ENCODE measurements around the gene UNC45A.
"Not testable (repeated sequence)": the region's sequence is repeated elsewhere in the genome, so short reads cannot be mapped to it uniquely, and the experiment has no call there.

The UNC45A gene

DNA sequence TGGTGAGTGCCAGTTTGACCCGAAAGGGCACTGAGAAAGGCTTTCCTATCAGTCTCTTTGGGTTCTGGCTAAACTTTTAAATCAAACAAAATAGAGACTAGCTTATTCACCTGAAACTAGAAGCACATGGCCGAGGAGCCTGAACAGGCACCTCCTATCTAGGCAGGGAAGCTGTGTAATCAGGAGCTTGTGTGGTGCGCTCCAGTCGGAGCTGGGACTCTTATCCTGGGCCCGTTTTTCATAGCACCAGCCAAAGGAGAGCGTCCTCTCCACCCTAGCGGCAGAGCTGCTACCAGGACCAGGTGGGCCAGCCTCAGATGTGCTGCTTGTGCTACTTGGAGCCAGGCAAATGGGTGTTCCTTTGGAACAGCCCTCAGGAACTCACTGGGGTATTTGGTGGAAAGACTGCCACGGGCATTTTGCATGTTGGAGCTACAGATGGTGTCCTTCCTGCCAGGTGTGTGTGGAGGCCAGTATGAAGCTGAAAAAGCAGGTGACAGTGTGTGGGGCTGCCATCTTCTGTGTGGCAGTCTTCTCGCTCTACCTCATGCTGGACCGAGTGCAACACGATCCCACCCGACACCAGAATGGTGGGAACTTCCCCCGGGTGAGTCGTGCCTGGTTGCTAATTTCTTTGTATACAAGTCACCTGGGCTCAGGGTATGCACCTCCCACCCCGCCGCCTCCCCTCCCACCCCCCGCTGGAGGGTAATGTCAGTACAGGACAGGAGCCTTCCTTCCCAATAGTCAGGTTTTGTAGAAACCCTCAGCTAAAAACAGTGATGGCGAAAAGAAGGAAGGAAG, 31.1 kb upstream of the UNC45A start:
- DNase-seq: no peak

DNA sequence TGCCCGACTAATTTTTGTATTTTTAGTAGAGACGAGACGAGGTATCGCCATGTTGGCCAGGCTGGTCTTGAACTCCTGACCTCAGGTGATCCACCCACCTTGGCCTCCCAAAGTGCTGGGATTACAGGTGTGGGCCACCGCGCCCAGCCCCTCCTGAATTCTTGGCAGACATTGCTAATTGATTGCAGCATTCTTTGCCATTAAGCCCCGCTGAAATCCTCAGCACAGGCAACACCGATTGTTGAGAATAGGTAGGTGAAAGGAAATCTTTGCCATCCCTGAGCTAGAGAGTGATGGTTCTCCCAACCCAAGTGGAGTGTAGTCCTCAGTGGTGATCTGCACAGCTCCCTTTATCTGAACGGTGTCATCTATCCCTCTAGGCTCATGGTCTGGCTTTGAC, 30.3 kb upstream of the UNC45A start:
- no peak for DNase-seq

DNA sequence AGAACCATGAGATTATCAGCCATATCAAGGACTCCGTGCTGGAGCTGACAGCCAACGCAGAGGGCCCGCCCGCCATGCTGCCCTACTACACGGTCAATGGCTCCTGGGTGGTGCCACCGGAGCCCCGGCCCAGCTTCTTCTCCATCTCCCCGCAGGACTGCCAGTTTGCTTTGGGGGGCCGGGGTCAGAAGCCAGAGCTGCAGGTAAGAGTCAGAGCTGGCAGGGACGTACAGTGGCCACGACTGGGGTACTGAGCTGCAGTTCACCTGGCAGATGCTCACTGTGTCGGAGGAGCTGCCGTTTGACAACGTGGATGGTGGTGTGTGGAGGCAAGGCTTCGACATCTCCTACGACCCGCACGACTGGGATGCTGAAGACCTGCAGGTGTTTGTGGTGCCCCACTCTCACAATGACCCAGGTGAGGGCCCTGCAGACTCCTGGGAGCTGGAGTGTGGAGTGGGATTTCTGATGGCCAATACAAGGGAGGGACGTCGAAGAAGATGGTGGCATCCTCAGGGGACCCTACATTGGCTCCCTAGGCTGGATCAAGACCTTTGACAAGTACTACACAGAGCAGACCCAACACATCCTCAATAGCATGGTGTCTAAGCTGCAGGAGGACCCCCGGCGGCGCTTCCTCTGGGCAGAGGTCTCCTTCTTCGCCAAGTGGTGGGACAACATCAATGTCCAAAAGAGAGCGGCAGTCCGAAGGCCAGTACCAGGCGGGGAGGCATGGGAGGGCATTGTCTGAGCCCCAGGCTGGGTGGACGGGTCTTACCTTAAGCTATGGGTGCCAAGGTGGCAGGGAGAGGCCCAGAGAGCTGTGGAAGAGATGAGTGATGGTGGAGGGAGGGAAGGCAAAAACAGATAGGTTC, 29.5 kb upstream of the UNC45A start:
- no peak for DNase-seq

DNA sequence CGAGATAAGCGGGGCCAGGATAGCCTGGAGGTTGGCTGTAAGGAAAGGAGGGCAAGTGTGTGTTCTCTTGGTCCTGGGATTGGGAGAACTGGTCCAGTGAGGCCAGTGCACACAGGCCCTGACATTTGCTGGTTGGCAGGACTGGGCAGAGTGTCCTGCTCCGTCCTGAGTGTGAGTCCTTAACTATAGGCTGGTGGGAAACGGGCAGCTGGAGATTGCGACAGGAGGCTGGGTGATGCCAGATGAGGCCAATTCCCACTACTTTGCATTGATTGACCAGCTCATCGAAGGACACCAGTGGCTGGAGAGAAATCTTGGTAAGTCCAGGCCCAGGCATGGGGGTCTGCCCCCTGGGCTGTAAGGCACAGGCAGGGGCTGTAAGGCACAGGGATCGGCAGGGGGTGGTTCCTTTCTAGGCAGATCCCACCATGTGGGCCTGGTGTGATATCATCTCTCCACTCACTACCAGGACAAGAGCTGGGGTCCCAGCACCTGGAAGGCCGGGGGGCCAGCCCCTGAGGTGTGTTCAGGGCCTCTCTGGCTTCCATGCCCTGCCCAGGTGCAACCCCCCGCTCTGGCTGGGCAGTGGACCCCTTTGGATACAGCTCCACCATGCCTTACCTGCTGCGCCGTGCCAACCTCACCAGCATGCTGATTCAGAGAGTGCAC, 28.8 kb upstream of the UNC45A start:
- DNase-seq: no peak

DNA sequence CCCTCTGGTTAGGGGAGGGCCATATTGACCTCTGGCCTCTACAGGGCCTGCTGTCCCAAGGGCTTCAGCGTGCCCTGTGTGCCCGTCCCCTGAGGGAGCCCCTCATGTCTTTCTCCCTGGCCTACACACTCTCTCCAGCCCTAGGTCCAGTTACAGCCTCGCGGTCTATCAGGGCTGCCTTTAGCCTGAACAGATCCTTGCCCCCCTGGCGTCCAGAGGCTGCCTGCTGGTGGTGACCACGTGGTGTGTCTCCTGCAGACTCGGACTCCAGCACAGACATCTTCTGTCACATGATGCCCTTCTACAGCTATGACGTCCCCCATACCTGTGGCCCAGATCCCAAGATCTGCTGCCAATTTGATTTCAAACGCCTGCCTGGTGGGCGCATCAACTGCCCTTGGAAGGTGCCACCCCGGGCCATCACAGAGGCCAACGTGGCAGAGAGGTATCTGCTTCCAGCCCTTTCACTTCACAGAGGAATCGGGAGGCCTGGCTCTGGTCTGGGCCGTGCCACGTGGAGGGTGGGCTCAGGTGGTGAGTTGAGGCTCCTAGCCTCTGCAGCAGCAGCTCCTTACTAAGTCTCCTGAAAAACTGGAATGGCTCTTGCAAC, 27.9 kb upstream of the UNC45A start:
- no peak for DNase-seq

DNA sequence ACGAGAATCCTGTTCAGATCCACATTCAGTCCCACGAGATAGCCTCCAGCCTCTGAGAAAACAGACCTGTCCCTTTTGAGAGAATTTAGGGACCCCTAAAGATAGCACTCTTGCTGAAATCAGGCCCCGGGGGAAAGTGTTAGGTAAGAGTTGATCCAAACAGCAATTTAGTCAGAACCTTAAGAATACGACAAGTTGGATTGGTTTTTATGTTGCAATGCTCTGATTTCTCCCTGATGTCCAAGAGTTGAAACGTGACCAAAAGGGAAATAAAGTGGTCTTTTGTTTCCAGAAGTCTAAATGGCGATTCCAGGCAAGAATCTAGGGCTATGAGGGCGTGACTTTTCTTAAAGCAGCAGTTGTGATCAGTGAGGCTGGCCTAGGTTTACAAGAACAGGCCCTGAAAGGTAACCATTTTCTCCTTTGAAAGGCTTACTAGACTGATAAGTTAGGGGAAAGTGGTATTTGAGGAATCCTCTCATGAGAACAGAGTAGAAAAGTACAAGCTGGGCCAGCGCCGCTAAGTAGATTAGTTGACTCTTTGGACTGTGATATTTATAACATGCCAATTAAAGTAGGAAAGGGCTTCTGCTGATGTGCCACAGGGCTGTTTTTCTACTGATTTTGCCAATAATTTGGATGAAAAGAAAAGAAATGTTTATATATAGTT, 27.1 kb upstream of the UNC45A start:
- no peak for DNase-seq

DNA sequence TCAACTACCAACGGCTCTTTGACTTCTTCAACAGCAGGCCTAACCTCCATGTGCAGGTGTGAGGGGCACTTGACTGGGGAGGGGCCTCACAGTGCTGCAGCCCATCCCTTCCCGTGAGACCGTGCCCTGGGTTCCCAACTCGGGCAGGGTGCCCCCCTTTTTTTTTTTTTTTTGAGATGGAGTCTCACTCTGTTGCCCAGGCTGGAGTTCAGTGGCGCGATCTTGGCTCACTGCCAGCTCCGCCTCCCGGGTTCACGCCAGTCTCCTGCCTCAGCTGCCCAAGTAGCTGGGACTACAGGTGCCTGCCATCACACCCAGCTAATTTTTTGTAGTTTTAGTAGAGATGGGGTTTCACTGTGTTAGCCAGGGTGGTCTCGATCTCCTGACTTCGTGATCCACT, 25.6 kb upstream of the UNC45A start:
- not testable (repeated sequence) for DNase-seq

DNA sequence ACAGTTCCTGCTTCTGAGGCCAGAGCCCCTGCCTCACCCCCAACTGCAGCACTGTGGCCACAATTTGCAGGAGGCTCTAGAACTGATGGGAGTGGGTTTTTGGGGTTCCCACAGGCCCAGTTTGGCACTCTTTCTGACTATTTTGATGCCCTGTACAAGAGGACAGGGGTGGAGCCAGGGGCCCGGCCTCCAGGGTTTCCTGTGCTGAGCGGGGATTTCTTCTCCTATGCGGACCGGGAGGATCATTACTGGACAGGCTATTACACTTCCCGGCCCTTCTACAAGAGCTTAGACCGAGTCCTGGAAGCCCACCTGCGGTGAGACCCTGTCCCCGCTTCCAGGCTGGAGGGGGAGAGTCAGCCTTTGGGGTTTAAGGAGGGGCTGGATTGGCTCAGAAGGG, 25.1 kb upstream of the UNC45A start:
- DNase-seq: no peak

DNA sequence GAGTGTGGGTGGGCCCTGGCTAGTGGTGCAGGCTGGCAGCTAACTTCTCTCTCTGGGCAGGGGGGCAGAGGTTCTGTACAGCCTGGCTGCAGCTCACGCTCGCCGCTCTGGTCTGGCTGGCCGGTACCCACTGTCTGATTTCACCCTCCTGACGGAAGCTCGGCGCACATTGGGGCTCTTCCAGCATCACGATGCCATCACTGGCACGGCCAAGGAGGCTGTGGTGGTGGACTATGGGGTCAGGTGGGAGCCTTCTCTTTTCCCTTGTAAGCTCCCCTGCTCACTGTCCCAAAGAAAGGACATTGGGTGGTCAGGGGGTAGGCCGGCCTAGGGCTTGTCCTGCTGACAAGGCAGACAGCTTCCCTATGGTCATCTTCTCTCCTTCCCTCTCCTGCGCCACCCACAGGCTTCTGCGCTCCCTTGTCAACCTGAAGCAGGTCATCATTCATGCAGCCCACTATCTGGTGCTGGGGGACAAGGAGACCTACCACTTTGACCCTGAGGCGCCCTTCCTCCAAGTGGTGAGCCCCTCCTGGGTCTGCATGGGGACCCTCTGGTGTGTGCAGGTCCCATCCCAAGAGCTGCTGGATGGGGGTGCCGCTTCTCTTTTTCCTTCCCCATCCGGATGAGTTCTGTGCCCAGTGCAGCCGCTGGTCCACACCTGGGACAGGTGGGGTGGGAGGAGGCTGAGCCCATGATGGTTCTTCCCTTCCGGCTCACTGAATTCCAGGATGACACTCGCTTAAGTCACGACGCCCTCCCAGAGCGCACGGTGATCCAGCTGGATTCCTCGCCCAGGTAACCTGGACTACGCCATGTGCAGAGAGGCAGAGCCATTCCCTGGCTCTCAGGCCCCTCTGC, 24.4 kb upstream of the UNC45A start:
- DNase-seq: no peak

DNA sequence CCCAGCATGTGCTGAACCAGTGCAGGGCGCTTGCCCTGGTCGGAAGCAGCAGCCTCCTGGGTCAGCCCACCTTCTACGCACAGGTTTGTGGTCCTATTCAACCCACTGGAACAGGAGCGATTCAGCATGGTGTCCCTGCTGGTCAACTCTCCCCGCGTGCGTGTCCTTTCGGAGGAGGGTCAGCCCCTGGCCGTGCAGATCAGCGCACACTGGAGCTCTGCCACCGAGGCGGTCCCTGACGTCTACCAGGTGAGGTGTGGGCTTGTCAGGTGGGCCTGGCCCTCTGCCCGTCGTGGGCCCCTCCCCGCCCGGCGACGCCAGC, 23.8 kb upstream of the UNC45A start:
- no peak for DNase-seq

DNA sequence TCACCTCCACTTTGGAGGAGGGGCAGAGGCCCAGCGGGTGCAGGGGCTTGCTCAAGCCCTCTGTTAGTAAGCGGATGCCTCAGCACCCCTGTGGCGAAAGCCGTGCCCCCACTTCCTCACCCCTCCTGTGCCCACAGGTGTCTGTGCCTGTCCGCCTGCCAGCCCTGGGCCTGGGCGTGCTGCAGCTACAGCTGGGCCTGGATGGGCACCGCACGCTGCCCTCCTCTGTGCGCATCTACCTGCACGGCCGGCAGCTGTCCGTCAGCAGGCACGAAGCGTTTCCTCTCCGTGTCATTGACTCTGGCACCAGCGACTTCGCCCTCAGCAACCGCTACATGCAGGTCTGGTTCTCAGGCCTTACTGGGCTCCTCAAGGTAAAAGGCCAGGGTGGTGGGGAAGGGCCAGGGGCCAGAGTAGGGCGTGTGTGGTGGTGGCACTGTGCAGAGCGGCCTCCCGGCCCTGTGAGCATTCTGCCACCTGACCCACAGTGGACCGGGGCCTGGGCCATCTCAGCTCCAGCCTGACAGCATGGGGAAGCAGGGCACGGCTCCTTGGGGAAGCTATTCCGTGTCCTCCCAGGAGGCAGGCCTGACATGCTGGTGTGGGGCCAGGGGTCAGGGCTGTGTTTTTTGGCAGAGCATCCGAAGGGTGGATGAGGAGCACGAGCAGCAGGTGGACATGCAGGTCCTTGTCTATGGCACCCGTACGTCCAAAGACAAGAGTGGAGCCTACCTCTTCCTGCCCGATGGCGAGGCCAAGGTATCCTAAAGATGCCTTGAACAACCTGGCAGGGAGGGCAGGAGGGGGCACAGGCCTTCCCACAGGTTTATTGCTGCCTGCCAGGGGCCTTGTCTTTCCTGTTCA, 22.9 kb upstream of the UNC45A start:
- no peak for DNase-seq

DNA sequence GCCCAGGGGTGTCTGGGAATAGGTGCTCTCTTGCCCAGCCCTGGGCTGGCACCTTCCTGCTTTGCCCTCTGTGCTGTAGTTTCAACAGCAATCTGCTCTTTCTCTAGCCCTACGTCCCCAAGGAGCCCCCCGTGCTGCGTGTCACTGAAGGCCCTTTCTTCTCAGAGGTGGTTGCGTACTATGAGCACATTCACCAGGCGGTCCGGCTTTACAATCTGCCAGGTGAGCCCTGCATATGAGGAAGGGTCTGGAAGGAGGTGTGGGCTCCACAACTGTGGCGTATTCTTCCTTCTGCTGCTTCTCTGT, 22.4 kb upstream of the UNC45A start:
- no peak for DNase-seq

DNA sequence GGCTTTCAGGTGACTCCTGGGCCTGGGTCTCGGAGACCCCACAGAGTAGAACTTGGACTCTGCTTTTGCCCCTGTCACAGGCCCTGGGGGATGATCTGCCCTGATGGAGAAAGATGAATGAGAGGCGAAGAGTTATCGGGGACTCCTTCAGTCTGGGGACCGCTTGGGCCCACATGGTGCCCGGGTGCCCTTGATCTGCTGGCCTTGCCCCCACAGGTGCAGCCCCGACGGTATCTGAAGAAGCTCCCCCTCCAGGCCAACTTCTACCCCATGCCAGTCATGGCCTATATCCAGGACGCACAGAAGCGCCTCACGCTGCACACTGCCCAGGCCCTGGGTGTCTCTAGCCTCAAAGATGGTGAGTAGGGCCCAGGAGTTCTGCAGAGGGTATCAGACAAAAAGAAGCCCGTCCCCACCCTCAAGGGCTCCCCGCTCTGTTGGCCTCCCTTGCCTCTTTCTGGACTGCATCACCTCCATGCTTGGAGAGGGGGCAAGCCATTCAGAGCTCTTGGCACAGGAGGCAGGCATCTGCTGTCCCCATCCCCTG, 21.6 kb upstream of the UNC45A start:
- no peak for DNase-seq

DNA sequence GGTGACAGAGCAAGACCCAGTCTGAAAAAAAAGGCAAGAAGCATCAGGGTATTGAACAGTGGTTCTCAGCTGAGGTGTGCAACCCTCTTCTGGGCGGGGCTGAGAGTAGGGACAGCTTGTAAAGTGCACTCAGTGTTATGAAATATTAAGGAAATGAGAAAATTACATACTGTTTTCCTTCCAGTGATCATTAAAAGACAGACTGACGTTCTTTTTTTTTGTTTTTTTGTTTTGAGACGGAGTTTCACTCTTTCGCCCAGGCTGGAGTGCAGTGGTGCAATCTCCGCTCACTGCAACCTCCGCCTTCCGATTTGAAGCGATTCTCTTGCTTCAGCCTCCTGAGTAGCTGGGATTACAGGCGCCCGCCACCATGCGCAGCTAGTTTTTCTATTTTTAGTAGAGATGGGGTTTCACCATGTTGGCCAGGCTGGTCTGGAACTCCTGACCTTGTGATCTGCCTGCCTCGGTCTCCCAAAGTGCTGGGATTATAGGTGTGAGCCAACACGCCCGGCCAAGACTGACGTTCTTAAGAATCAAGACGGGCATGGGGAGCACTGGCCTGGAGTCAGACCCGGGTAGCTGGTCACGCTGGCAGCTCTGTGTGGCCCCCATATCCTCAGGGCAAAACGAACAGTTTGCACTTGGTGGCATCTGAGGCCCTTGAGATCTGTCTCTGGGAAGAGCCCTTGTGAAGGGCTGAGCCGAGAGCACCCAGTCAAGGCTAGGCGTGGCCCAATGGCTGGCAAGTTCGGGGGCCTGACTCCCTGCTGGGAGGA, 20.6 kb upstream of the UNC45A start:
- no peak for DNase-seq

DNA sequence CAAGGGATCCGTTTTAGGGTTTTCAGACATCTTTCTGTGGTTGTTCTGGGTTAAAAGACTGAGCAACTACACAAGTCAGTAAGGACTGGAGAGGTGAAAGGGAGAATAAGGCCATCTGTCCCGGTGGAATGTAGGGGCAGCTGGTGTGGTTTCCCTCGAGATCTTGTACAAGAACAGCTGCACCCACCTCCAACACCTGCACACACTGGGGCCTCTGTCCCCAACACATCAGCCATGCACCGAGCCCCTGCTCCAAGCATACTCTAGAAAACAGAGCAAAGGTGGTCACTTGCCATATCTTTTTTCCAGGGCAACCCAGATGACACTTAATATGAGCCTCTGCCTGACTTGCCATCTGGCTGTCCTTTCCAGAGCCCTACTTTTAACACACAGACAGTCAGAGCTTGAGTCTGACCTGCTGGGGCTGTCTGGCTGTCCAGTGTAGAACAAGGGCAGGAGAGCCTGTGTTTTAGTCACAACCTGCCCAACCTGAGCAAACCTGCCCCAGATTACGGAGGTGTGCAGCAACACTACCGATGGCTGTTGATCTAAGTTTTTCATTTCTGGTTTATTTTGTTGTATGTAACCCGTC, 19.8 kb upstream of the UNC45A start:
- no peak for DNase-seq

DNA sequence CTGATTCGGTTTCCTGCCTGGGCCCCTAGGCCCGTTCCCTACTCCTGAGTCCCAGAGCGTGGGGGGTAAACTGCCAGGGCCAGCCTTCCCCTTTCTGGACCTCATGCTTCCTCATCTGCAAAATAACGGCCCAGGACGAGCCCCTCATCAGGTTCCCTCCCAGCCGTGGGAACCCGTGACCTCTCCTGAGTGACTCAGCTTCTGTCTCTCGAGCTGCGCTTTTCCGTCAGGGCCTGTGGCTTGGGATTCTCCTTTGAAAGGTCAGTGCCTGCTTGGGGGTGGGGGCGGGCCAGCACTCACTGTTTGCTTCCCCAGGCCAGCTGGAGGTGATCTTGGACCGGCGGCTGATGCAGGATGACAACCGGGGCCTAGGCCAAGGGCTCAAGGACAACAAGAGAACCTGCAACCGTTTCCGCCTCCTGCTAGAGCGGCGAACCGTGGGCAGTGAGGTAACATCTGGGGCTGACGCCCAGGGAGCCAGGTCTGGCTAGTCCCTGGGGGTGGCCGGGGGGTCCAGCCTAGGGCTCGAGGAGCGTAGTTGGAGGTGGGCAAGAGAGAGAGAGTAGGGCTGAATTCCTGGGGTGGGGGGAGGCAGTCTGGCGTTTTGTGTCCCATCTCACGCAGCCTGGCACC, 19.2 kb upstream of the UNC45A start:
- DNase-seq: no peak

DNA sequence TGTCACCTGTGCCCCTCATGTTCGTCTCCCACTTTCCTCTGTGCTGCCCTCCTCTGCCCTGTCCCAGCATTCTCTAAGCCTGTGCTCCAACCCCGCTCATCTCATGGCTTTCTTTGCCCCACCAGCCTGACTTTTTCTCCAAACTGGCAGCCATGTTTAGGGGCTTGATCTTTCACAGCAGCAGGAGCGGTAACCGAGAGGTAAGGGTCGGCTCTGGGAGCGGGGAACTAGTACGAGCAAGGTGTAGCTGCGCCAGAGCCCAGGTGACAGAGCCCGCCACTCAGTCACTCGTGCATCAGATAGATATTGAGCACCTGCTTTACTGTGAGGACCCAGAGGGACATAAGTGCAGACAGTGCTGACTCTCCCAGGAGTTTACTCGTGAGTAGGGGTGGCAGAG, 18.6 kb upstream of the UNC45A start:
- no peak for DNase-seq

DNA sequence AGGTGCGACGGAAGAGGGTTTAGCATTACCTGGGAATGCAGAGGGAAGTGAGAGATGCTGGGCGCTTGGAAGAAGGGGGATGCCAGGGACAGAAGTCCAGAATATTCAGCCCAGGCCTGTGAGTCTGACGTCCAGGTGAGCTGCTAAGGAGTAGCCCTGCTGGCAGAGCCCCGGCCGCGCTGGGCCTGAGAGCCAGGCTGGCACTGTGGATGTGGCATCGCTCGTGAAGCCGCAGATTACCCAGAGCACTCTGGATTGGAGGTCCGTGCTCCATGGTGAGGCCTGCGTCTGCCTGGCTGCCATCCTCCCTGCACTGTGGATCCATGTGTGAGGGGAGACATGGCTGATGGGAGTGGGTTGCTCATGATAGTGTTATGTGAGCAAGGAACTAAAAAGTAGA, 17.5 kb upstream of the UNC45A start:
- no peak for DNase-seq

Data from GOT3 (cell line).